Measurements from ENCODE around the gene SLC30A4. TPM values are rescaled to one million over a fixed set of nuclear protein-coding genes. Genes with fewer than 3 reads are reported as not detected.

The SLC30A4 gene
- total RNA-seq, 1 donor from 2014 or later, result 2.8 TPM

DNA sequence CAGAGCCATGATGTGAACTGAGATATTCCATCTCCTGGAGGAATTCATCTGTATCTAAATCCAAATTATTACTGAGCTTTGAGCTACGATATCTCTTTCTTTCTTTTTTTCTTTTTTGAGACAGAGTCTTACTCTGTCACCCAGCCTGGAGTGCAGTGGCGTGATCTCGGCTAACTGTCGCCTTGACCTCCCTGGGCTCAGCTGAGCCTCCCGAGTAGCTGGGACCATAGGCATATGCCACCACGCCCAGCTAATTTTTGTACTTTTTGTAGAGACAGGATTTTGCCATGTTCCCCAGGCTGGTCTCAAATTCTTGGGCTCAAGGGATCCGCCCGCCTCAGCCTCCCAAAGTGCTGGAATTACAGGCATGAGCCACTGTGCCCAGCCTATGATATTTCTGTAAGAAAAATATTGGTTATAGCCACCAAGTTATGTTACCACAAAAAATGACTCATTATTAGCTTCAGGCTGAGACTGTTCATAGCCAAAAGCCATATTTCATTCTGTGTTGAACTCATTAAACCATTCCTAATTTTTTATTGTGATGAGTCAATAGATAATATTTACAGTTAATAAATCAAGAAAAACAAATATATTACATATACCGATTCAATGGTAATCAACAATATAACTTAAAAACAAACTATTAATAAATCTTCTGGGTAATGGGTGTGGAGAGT is 27.1 kb upstream of the SLC30A4 start:
- DNase-seq, result no peak
- H3K9me3 ChIP-seq (replicated peaks), result no peaks in the 10 kb centered on the region
- no peak overlapping the region for H3K27ac ChIP-seq (replicated peaks)
- no peak for TF ChIP-seq CTCF (IDR thresholded peaks at IDR 0.05; ENCODE audit: borderline replicate concordance)
- no peaks in the 10 kb centered on the region for H3K27me3 ChIP-seq (ENCODE audit: low read depth)
- no peaks in the 10 kb centered on the region for H3K36me3 ChIP-seq
- H3K4me3 ChIP-seq, result no peak overlapping the region
- no peaks in the 10 kb centered on the region for H3K4me1 ChIP-seq
- intact Hi-C loops (cut with micrococcal nuclease), result no loop called here

DNA sequence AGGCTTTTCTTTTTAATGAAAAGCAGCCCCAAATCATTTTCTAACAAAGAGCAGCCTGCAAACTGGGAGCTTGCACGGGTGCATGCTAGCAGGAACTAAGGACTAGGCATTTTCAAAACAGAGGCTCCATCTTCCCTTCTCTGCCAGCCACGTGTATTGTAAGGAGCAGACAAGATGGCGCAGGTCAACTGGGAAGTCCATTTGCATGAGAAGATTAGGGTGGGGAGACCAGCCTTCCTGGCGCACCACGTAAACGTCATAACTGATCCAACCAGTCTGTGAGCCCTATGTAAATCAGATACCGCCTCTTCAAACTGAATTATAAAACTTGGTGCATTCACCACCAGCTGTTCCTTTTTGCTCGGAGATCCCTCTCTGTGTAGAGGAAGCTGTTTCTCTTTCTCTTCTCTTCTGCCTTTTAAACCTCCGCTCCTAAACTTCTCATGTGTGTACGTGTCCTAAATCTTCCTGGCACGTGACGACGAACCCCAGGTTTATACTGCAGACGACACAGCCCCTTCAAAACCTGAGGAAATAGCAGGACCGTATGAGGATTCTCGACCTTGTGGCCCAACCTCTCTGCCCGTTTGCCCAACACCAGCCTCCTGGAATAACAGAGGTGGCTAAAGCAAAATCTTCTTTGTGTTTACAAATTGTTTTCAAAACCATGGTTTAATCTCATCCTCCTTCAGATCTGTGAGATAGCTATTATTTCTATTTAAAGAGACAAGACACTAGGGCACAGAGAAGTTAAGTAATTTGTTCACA is 26.4 kb upstream of the SLC30A4 start:
- DNase-seq, result no peak
- no peaks in the 10 kb centered on the region for H3K27me3 ChIP-seq (ENCODE audit: low read depth)
- intact Hi-C loops (cut with micrococcal nuclease), result no loop called here
- H3K27ac ChIP-seq (replicated peaks), result no peak overlapping the region
- H3K4me1 ChIP-seq, result no peaks in the 10 kb centered on the region
- H3K9me3 ChIP-seq (replicated peaks), result no peaks in the 10 kb centered on the region
- H3K36me3 ChIP-seq, result no peaks in the 10 kb centered on the region
- no peak overlapping the region for H3K4me3 ChIP-seq
- no peak for TF ChIP-seq CTCF (IDR thresholded peaks at IDR 0.05; ENCODE audit: borderline replicate concordance)

DNA sequence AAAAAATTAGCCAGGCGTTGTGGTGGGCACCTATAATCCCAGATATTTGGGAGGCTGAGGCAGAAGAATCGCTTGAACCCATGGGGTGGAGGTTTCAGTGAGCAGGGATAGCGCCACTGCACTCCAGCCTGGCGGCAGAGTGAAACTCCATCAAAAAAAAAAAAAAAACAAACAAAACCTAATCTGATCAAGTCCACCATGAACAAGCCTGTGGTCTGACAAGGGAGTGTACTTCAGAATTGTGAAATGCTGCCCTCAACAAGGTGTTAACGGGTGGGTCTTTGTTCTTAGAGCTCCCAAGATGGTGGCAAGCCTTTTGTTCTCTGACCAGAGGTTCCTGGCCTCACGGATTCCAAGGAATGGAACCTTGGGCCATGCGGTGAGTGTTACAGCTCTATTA is 24.2 kb upstream of the SLC30A4 start:
- H3K4me1 ChIP-seq, result no peaks in the 10 kb centered on the region
- H3K36me3 ChIP-seq, result no peaks in the 10 kb centered on the region
- intact Hi-C loops (cut with micrococcal nuclease), result no loop called here
- H3K4me3 ChIP-seq, result no peak overlapping the region
- TF ChIP-seq CTCF (IDR thresholded peaks at IDR 0.05; ENCODE audit: borderline replicate concordance), result no peak
- H3K27me3 ChIP-seq (ENCODE audit: low read depth), result no peaks in the 10 kb centered on the region
- DNase-seq, result no peak
- no peaks in the 10 kb centered on the region for H3K9me3 ChIP-seq (replicated peaks)
- no peak overlapping the region for H3K27ac ChIP-seq (replicated peaks)

DNA sequence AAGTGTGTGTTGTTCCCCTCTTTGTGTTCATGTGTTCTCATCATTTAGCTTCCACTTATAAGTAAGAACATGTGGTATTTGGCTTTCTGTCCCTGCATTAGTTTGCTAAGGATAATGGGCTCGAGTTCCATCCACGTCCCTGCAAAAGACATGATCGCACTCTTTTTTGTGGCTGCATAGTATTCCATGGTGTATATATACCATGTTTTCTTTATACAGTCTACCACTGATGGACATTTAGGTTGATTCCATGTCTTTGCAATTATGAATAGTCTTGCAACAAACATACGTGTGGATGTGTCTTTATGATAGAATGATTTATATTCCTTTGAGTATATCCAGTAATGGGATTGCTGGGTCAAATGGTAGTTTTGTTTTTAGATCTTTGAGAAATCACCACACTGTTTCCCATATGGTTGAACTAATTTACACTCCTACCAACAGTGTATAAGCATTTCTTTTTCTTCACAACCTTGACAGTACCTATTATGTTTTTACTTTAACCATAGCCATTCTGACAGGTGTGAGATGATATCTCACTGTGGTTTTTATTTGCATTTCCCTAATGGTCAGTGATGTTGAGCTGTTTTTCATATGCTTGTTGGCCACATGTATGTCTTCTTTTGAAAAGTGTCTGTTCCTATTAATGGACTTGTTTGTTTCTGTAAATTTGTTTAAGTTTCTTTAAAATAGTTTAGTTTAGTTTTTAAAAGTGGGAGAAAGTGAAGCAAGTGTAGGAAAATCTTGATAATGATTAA is 21.9 kb upstream of the SLC30A4 start:
- no peak for TF ChIP-seq CTCF (IDR thresholded peaks at IDR 0.05; ENCODE audit: borderline replicate concordance)
- intact Hi-C loops (cut with micrococcal nuclease), result no loop called here
- no peaks in the 10 kb centered on the region for H3K4me1 ChIP-seq
- no peaks in the 10 kb centered on the region for H3K27me3 ChIP-seq (ENCODE audit: low read depth)
- no peak overlapping the region for H3K27ac ChIP-seq (replicated peaks)
- no peaks in the 10 kb centered on the region for H3K36me3 ChIP-seq
- H3K4me3 ChIP-seq, result no peak overlapping the region
- DNase-seq, result no peak
- no peaks in the 10 kb centered on the region for H3K9me3 ChIP-seq (replicated peaks)

GRCh38 chr15:45543051-45543450 is 20.5 kb upstream of the SLC30A4 start:
- Histone ChIP-seq H3K27me3 (ENCODE audit: low read depth) (no peaks in the 10 kb centered on the region), H3K36me3 (no peaks in the 10 kb centered on the region), H3K4me1 (no peaks in the 10 kb centered on the region), H3K4me3 (no peak overlapping the region), H3K9me3 (replicated peaks) (no peaks in the 10 kb centered on the region), H3K27ac (replicated peaks) (no peak overlapping the region)
- intact Hi-C loops (cut with micrococcal nuclease), result no loop called here
- no peak for DNase-seq
- TF ChIP-seq CTCF (IDR thresholded peaks at IDR 0.05; ENCODE audit: borderline replicate concordance), result no peak

Data from left ventricle myocardium inferior (tissue), 1 donor.